ENCODE data around the gene NCAM1. TPM values are rescaled to one million over a fixed set of nuclear protein-coding genes. Genes with fewer than 3 reads are reported as not detected.

The NCAM1 gene
- total and polyA plus RNA-seq, 10 donors, result 0.41 to 13.2 (median 7.1) TPM

DNA sequence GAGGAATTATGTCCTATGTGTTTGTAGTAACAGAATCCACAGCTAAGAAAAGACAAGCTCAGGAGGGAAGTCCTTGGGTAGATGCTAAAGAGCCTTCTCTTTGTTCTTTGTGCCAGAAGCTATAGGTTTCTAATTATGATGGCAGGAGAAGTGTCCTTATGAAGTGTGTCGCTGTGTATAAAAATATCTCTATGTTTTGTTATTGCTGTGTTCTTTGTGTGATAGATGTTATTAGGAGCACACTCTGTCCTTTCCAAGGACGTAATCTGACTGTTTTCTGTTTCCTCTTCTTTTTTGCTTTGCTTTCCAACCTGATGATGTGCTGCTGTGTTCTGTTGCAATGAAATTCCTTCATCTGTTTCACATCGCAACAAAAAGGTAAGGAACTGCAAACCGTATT, 171.9 kb downstream of the NCAM1 start:
- DNase-seq, result no peak

DNA sequence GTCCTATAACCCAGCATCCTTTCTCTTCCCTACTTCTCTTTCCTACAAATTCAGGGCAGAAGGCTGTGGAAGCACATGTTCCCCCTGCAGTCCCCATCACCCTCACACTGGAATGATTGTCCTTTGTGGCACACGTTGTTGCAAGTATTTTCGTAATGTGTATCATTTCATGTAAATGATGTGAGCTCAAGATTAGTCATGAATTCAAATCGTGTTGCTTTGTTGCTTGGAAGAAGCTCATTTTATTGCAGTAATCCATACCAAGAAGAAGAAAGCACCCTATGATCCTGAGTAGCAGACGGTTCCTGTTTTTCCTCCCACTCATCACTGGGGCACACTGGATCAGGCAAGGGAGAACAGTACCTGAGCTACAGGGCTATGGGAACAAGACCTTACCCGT, 173.4 kb downstream of the NCAM1 start:
- H3K27me3 ChIP-seq (replicated peaks in 1 of 7), result peaks cover 0 to 18% (median 0%) of the 10 kb centered on the region in 7 donors
- no peaks in the 10 kb centered on the region for H3K4me1 ChIP-seq
- 79 to 87% (median 84%) methylated on average over 5 of the region's 5 CpGs for WGBS, 5 donors
- intact Hi-C loops (cut with DNase I; ENCODE audit: low total_unique reads), result no loop called here
- H3K9me3 ChIP-seq, result peaks cover 0 to 5% (median 0%) of the 10 kb centered on the region in 8 donors
- no peak overlapping the region for H3K4me3 ChIP-seq
- H3K27ac ChIP-seq, result no peak overlapping the region
- no peak for TF ChIP-seq POLR2AphosphoS5 (IDR thresholded peaks at IDR 0.05)
- TF ChIP-seq CTCF (IDR thresholded peaks at IDR 0.05 in 8 of 11, conservative IDR thresholded peaks at IDR 0.05 in 3 of 11), result no peak
- TF ChIP-seq POLR2A (IDR thresholded peaks at IDR 0.05), result no peak
- H3K36me3 ChIP-seq, result no peaks in the 10 kb centered on the region
- DNase-seq, result no peak

More for the DNA sequence above, 171.9 kb downstream of the NCAM1 start:
- Histone ChIP-seq H3K9me3 (peaks cover 0 to 5% (median 0%) of the 10 kb centered on the region in 8 donors), H3K27me3 (replicated peaks in 1 of 7) (peaks cover 0 to 18% (median 0%) of the 10 kb centered on the region in 7 donors), H3K27ac (no peak overlapping the region), H3K36me3 (no peaks in the 10 kb centered on the region), H3K4me3 (no peak overlapping the region), H3K4me1 (no peaks in the 10 kb centered on the region)
- intact Hi-C loops (cut with DNase I; ENCODE audit: low total_unique reads), result no loop called here
- TF ChIP-seq POLR2A (IDR thresholded peaks at IDR 0.05) (no peak), CTCF (IDR thresholded peaks at IDR 0.05 in 8 of 11, conservative IDR thresholded peaks at IDR 0.05 in 3 of 11) (no peak), POLR2AphosphoS5 (IDR thresholded peaks at IDR 0.05) (no peak)
- 80 to 87% (median 83%) methylated on average over 4 of the region's 4 CpGs for WGBS, 5 donors

DNA sequence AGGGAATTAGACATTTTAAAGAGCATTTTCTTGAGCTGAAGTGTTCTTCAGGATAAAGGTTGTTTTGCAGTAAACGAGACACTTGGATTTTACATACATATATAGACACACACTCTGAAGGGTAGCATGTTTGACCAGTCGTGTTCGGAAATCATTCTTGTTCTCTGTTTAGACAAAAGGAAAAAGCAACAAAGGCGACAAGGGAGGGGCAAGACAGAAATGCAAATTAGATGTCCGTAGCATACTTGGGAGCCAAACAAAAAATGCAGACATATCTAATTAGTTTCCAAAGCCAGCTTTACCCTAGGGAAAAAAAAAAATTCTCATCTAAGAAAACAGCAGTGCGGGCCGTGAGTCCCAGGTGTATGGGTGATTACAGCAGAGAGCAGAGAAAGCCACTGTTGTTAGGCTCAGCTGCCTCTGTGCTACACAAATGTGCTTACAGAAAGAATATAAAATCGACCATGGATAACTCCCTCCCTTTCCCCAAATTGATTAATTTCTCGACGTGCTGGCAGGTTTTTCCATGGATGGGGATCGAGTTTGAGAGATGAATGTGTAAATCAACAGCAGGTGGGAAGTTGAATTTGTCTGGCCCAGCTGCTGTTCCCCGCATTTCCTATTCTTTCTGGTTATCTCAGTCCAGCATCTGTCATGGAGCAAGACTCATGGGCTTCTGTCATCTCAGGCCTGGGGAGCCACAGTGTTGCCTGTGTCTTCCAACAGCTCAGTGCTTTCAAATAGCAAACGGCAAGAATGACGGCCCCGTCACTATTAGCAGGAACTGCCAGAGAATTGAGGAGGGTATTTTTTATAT, 176.7 kb downstream of the NCAM1 start:
- no peak for TF ChIP-seq CTCF (IDR thresholded peaks at IDR 0.05 in 8 of 11, conservative IDR thresholded peaks at IDR 0.05 in 3 of 11)
- TF ChIP-seq POLR2AphosphoS5 (IDR thresholded peaks at IDR 0.05), result no peak
- no peak for TF ChIP-seq POLR2A (IDR thresholded peaks at IDR 0.05)
- Histone ChIP-seq H3K4me1 (no peaks in the 10 kb centered on the region), H3K27me3 (replicated peaks in 1 of 7) (peaks cover 0 to 18% (median 0%) of the 10 kb centered on the region in 7 donors), H3K27ac (no peak overlapping the region), H3K4me3 (no peak overlapping the region), H3K36me3 (no peaks in the 10 kb centered on the region), H3K9me3 (no peaks in the 10 kb centered on the region)
- DNase-seq, result no peak
- WGBS, 5 donors, result 45 to 56% (median 48%) methylated on average over 15 of the region's 15 CpGs
- intact Hi-C loops (cut with DNase I; ENCODE audit: low total_unique reads), result no loop called here

- WGBS, 5 donors, result 82 to 96% (median 87%) methylated on average over 4 of the region's 4 CpGs
Observed at GRCh38 chr11:113138731-113139130, 177.5 kb downstream of the NCAM1 start.

More at GRCh38 chr11:113138731-113139130, 177.5 kb downstream of the NCAM1 start:
- DNase-seq, result no peak
- no peaks in the 10 kb centered on the region for H3K4me1 ChIP-seq
- no peaks in the 10 kb centered on the region for H3K36me3 ChIP-seq
- no peak overlapping the region for H3K27ac ChIP-seq
- H3K27me3 ChIP-seq (replicated peaks in 1 of 7), result peaks cover 0 to 18% (median 0%) of the 10 kb centered on the region in 7 donors
- H3K4me3 ChIP-seq, result no peak overlapping the region
- intact Hi-C loops (cut with DNase I; ENCODE audit: low total_unique reads), result no loop called here
- TF ChIP-seq POLR2A (IDR thresholded peaks at IDR 0.05) (no peak), POLR2AphosphoS5 (IDR thresholded peaks at IDR 0.05) (no peak), CTCF (IDR thresholded peaks at IDR 0.05 in 8 of 11, conservative IDR thresholded peaks at IDR 0.05 in 3 of 11) (no peak)
- H3K9me3 ChIP-seq, result no peaks in the 10 kb centered on the region

Data from spleen (tissue), 11 donors.